Daoy (cell line): ENCODE data around the gene GNAQ. TPM values are rescaled to one million over a fixed set of nuclear protein-coding genes. Genes with fewer than 3 reads are reported as not detected.
A peak's percentile ranks its signal among the peaks of the same experiment; 100 is the strongest.

Experiments
- DNase-seq: peaks from one replicate; pipeline ENCODE4 v3.0.0-alpha.2; 2015; ENCODE audit warnings: low read depth
- total RNA-seq: library from RNA; depleted of rRNA; stranded (reverse); fragments of >200 nt; shearing (Covaris generic); gene quantifications from 2 replicates; pipeline ENCODE4 v1.2.3, GENCODE V29; 2014

GNAQ gene
- total RNA-seq, 1 experiment from 2014 or later, result 21.7 TPM

DNA sequence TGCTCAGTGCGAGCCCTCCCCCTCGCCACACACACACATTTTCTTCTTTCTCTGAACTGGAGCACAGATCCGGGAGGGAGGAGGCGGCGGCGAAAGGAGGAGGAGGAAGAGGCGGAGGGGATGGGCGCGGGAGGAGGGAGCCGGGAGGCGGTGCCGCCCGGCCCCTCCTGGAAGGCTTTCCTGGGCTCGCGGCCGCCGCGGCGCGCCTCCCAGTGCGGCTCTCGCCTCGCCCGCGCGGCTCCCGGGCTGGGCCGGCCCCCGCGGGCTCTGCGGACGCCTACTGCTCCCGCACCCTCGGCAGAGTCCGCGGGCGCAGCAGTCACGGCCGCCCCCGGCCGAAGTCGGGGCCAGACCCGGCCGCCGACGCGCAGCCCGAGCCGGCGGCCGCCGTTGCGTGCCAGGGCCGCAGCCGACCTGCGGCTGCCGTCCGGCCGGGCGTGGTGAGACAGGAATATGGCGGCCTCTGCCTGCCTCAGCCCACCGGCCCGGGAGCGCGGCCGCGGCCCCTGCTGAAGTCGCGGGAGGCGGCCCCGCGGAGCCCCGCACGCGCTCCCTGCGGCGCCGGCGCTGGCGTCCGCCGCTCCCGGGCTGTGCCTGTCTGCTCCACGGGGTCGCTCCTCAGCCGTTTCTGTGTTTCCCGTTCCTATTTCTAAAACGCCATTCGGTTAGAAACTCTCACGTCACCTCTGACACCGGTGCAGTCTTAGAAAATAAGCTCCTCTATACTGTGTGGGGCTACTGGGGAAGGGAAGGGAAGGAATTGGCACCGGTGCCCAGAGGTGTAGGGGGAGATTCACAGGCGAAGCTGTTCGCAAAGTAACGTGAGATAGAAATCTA is 500 bp upstream of the GNAQ start:
- peak; percentile 97 for DNase-seq

DNA sequence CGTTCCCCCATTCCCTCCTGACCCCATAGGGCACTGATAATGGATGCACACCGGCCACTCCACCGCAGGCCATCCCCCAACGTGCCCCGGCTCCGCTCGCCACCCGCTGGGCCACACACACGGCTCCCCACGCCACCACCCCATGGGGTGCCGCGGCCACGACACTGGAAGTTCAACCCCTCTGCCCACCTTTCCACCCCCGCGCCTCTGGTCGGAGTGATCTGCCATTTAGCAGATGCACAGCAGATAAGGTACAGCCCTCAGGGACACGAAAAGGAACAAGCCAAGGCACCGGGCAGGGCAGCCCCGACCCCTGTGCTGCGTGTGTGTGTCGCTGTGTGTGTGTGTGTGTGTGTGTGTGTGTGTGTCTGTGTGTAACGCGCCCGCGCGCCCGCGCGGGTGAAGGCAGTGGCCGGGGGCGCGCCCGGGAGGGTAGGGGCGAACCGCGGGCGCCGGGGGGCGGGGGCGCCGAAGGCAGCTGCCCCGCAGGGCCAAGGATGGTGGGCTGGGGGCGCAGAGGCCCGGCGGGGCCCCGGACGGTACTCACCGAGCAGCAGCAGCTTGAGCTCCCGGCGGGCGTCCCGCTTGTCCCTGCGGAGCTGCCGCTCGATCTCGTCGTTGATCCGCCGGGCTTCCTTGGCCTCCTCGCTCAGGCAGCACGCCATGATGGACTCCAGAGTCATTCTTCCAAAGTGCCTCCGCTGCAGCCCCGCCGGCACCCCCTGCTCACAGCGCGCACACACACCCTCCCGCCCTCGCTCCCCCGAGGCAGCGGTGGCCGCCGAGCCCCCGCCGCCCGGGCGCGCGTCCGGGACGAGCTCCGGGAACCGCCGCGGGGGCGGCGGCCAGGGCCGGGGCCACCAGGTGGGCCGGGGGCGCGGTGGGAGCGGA is 813 bp downstream of the GNAQ start:
- peak; percentile 56 for DNase-seq

DNA sequence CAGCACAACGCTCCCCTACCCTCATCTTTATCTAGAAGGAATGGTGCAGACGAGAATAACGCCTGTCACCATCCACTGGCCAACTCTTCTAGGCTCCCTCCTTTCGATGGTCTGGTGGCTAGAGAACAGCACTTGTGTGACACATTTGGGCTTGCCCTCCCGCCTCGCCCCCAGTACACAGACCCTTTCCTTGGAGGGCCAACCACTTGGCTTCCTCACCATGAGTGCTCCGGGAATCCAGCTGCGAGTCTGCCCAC is 1.4 kb downstream of the GNAQ start:
- peak; percentile 34 for DNase-seq

GRCh38 chr9:78029551-78030295 is 1.9 kb downstream of the GNAQ start:
- DNase-seq, result no peak

GRCh38 chr9:78028926-78029325 is 2.7 kb downstream of the GNAQ start:
- DNase-seq, result no peak

GRCh38 chr9:78026947-78027346 is 4.7 kb downstream of the GNAQ start:
- DNase-seq, result no peak

- peak; percentile 18 for DNase-seq
Measured at GRCh38 chr9:78026416-78026815, 5.2 kb downstream of the GNAQ start.

GRCh38 chr9:78025186-78025585 is 6.4 kb downstream of the GNAQ start:
- DNase-seq, result no peak

DNA sequence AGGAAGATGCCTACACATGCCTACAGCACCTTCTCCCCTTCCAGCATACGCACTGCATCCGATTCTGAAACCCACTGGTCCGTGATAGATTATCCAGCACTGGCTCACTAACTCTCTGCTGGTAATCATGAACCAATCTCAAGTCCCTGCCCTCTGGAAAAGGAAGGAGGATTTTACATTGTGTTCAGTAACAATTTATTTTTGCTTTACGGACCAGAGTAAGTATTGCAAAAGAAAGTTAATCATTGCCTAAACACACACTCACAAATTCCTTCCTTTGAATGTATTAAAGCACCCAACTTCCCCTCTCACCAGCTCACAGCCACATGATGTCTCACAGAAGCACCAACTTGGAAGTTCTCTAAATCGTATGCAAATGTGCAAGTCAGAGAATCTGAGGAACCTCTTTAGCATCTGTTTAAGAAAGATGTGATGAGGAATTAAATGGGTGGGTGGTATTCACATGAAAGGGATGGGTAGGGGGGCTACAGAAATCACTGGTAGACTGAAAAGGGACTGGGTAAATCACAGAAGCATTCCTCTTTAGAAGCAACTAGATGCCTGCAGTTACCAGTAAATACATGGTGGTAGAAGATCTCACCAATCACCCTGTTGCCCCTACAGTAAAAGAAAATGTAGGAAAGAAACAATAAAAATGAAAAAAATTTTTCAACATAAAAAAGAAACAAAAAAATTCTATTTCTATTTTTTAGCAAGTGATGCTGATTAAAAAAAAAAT is 8.4 kb downstream of the GNAQ start:
- no peak for DNase-seq

DNA sequence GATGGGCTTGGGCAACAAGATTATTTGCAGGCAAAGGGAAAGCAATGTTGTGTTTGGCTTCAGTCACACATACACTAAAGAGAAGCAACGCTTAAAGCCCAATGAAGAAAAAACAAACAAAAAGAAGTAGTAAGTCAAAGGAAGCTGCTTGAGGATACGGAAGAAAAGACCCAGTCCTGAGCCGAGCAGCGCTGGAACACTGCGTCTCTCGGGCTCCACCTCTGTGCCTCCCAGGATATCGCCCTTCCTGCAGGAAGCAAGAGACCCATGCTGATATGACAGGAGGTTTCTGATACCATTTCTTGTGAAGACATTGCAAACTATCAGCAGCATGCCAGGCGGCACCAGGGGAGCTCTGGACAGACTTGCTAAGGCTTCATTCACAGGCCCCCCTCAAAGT is 9.9 kb downstream of the GNAQ start:
- no peak for DNase-seq

DNA sequence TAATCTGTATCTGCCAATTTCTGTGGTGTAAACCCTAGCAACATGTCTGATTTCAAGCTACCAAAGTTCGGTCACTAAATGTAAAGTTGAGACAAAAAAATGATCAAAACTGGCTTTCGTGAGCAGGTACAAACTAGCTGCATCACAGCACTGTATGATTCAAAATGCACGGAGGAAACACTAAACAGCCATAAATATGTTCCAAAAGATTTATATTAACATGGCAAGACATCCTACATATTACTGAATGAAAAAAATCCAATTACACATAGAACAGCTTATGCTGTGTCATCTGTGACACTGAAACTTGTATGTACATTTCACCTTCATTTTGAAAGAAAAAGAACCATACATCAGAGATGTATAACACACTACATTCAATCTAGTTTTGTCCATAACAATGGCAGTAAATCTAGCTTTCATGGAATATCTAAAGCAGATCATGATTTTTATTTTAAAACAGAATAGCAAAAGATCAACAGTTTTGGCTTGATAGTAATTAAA is 14.4 kb downstream of the GNAQ start:
- no peak for DNase-seq

DNA sequence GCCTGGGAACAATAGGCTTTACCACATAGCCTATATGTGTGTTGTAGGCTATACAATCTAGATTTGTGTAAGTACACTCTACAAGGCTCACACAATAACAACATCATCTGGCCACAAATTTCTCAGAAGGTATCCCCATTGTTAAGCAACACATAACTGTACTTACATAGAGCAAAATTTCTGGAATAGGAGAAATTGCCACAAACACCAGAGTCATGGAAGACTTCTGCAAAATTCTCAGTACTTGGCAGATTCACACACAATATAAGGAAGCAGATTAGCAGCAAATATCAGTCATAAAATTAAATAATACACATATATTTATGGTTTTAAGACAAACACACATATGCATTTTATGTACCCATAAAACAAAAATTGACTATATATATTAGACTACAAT is 16.4 kb downstream of the GNAQ start:
- no peak for DNase-seq

DNA sequence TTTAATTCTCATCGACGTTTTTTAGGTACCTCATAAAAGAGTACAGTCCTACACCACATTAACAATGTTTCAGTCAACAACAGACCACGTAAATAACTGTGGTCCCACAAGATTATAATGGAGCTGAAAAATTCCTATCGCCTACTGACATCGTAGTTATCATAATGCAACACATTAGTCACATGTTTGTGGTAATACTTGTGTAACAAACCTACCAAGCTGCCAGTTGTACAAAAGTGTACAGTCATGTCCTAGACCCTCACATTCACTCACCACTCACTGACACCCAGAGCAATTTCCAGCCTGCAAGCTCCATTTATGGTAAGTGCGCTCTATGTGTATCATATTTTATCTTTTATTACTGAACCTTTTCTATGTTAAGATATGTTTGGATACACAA is 16.8 kb downstream of the GNAQ start:
- DNase-seq, result no peak

- DNase-seq, result no peak
Measured at GRCh38 chr9:78013934-78014333, 17.7 kb downstream of the GNAQ start.

GRCh38 chr9:78011049-78011448 is 20.6 kb downstream of the GNAQ start:
- DNase-seq, result no peak

- no peak for DNase-seq
Measured at GRCh38 chr9:78010445-78010844, 21.2 kb downstream of the GNAQ start.

DNA sequence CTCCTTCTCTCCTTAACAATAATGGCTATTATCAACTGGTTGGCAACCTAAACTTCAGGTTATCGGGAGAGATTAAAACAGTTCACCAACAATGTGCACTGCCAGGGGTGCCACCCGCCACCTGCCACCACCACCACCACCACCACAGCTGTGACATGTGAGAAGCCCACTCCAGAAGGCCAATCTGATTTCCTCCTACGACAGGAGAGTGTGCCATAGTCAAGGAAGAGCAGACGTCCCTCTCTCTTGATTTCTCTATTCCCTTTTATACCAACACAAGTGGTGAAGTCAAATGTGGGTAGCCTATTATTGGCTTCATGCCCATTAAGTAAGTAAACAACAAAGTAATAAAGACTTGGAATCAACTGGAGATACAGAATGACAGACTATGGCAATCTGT is 22.4 kb downstream of the GNAQ start:
- DNase-seq, result no peak

GRCh38 chr9:78006734-78007133 is 24.9 kb downstream of the GNAQ start:
- DNase-seq, result no peak

- peak; percentile 7 for DNase-seq
Measured at GRCh38 chr9:78005231-78006002, 26.2 kb downstream of the GNAQ start.

GRCh38 chr9:78004478-78005229 is 27.0 kb downstream of the GNAQ start:
- no peak for DNase-seq
